HG03025 (cell line): Measurements from ENCODE around the gene NT5DC4.
A peak's percentile ranks its signal among the peaks of the same experiment; 100 is the strongest.

ENCODE experiments used
- ATAC-seq: cut with Tn5 transposase; IDR thresholded peaks from one replicate; pipeline ENCODE4 v1.9.1; 2021; ENCODE audit warnings: mild to moderate bottlenecking, moderate library complexity; ENCODE audit not compliant: unreplicated experiment, low FRiP score

Gene NT5DC4

DNA sequence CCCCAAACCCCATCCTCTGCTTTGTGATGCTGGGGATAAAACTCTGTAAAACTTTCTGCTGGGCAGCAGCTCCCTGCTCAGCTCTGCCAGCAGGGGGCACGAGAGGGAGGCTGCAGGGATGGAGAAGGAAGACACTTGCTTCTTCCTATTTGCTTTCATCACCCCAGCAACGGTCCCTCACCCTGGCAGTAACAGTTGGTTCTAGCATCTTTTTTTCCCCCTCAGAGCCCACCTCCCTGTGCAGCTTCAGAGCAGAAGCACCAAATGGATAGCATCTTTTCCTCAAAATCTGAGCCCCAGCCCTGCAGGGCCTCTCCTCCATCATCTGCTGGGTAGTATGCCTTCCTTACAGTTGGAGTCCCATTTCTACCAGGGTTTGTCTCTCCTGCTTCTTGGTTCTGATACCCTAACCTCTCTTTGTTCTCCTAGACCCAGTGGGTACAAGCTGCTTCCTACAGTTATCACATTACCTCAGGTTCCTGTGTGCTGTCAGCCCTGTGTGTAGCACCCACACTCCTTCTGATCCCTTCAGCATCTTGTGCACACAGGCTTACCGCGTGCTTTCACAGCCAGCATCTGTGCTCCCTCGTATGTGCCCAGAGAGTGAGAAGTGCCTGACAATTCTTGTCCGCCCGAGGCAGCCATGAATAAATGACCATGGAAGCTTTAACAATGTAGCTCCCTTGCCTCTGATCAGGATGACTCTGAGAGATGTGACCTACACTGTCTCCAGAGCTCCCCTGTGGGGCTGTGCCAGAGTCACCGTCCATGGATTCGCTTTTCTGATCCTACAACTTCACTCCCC lies 29.1 kb downstream of the NT5DC4 start:
- no peak for ATAC-seq

- no peak for ATAC-seq
These were observed 29.7 kb downstream of the NT5DC4 start for GRCh38 chr2:112750560-112750843.

DNA sequence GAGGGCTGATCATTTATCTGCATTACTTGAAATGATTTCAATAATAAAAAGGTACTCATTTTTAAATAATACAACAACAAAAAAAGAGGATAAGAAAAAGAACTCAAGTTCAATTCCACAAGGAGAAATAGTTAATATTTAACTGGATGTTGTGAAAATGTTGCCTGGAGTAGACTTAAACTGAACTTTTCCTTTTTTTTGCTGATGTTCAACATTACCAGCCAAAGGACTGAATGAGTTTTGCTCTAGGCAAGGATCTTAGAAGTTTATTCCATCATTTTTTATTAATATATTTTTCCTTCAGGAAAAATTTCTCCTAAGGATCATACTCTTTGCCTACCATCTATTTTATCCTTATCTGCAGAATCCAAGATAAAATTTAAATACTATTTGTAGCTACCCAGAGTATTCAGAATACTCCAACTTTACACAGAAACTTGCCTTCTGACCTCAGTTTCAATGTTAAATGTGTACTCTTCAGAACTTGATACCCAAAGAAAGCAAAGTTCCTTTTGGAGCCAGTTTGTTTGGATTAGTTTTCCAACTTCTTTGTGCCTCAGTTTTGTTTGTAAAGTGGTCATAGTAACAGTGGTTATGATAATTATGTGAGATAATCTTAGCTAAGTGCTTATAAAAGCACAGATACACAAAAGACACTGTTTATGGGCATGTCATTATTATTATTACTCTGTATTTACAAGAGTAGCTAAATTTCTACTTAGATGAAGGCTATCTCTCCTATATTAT lies 30.8 kb downstream of the NT5DC4 start:
- ATAC-seq = no peak

GRCh38 chr2:112752667-112753066 lies 31.8 kb downstream of the NT5DC4 start:
- no peak for ATAC-seq

DNA sequence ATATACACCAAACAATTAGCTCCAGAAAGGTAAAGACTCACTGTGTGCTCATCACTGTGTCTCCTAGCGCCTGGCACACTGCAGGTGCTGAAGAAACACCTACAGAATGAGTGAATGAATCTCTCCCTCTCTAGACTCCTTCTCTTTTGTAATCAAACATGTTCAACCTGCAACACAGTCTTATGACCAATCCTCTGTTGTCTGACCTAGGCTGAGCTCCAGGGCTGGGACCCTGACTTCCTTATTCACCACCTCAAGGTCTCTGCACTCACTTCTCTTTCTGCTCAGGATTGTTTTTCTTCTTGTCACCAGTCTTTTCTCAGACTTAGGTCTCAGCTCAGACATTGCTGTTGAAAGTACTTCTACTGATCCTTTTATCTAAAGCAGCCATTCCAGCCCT lies 33.7 kb downstream of the NT5DC4 start:
- ATAC-seq = no peak

- ATAC-seq = no peak
These were observed 34.6 kb downstream of the NT5DC4 start for GRCh38 chr2:112755444-112755843.

DNA sequence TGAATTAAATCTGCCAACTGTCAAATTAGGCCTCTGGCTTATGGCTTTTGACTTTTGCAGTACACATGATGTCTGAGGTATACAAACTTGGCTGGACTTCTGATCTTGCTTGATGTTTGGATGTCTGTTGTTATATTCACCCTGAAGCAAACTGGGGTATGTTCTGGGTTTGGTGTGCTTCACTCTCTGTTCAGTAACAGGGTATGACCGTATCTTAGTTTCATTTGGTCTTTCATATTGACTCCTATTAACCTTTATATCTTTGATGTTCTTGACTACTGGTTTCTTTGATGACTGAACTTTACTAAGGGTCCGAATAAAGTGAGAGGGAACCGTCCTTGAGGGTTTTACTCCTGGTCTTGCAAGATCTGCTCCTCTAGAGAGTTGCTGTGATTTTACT lies 35.4 kb downstream of the NT5DC4 start:
- ATAC-seq = no peak

GRCh38 chr2:112757265-112757664 lies 36.4 kb downstream of the NT5DC4 start:
- no peak for ATAC-seq

DNA sequence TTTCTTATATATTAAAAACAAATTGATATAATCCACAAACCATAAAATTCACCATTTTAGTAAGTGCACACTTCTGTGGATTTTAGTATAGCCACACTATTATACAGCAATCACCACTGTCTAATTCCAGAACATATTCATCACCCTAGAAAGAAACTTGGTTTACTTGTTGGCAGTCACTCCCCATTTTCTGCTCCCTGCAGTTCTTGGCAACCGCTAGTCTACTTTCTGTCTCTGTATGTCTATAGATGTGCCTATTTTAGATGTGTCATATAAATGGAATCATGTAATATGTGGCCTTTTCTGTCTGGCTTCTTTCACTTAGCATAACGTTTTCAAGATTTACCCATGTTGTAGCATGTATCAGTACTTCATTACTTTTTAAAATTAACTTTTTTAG lies 37.9 kb downstream of the NT5DC4 start:
- ATAC-seq = no peak

GRCh38 chr2:112760149-112760548 lies 39.3 kb downstream of the NT5DC4 start:
- ATAC-seq = no peak

DNA sequence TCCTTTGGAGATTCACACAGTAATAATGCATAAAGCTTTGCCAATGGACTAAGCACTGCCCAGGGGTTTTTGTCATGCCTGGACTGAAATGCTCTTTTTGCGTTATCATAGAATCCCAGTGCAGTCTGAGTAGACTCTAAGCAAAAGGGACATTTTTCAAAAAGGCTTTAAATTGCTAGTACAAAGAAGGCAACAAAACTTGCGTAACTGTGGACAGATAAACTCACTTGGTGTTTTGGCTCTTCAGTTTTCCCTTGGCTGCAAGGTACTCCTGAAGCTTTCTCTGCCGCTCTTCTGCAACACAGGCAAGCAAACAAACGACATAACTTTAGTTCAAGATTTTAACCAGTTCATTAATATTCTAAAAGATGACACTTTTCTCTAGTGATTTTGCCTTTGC lies 41.5 kb downstream of the NT5DC4 start:
- no peak for ATAC-seq

DNA sequence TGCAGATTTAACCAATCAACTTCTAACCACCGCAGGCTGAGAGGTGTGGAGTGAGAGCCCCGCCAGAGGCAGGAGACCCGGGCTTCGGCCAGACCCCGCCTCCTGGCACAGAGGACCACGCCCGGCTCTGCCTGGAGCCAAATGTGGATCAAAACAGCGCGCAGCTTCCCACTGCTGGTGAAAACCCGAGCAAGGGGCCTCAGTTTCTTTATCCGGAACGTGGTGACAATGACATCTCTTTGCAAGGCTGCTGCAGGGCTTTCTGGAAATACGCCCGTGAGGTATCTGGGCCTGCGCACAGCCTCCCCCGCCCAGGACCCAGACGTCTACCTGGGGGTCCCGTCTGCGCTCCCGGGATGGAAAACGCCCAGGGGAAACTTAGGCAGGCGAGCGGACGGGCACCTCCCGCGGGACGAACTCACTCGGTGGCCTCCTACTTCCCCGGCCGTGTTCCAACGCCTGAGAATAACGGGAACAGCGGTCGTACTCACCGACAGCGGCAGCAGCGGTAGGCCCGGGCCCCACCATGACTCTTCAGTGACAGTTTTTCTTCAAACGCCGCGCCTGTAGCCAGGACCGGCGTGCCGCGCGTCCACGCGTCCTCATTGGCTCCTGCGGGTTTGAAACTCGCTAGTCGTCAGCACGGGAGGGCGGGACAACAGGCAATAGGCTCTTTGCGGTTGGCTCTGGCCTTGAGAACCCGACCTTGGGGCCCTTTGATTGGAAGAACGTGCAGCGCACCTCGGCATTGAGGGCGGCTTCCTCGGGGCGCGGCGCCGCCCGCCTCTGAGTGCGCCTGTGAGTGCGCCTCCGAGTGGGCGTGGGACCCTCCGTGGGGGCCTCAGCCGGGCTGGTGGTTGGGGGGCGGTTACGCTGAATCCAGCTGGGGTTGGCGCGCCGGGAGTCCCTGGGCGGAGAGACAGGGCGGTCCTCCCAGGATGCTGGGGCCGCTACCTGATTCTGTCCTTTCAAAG lies 43.5 kb downstream of the NT5DC4 start, which contains the start of gene CKAP2L:
CKAP2L (minus strand) TSS at position 539 of the 974 bp plus-strand sequence; CDS start at position 528, 11 bp downstream.
- peak; percentile 96 for ATAC-seq

DNA sequence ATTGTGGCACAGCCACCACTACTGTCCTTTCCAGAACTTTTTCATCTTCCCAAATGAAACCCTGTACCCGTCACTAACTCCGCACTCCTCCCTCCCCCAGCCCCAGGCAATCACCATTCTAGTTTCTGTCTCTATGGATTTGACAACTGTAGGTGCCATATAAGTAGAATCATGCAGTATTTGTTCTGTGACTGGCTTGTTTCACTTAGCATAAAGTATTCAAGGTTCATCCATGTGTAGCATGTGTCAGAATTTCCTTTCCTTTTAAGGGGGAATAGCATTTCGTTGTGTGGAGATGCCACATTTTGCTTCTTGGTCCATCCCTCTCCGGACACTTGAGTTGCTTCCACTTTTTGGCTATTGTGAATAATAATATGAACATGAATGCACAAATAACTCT lies 44.4 kb downstream of the NT5DC4 start:
- no peak for ATAC-seq

DNA sequence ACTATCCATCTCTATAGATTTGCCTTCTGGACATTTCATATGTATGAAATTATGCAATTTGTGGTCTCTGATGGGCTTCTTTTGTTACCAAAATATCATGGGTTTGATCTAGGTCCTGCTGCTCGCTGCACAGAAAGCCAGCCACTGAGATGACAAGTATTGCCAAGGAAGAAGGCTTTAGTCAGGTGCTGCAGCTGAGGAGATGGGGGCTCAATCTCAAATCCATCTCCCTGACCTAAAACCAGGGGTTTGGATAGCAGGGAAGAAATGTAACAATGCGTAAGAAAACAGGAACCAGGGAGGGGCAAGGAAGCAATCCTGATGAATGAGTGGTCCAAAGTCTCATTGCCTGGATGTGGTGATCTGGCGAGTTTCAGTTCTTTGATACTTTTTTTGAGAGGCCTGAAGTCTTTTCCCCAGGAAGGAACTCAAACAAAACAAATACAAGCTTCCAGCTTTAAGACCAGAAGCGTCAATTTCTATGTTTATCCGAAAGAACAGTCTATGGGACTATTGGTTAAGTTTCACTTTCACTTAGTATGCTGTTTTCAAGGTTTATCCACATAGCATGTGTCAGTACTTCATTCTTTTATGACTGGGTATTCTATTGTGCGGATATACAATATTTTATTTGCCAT lies 47.0 kb downstream of the NT5DC4 start:
- ATAC-seq = no peak

GRCh38 chr2:112768432-112768831 lies 47.6 kb downstream of the NT5DC4 start:
- no peak for ATAC-seq

DNA sequence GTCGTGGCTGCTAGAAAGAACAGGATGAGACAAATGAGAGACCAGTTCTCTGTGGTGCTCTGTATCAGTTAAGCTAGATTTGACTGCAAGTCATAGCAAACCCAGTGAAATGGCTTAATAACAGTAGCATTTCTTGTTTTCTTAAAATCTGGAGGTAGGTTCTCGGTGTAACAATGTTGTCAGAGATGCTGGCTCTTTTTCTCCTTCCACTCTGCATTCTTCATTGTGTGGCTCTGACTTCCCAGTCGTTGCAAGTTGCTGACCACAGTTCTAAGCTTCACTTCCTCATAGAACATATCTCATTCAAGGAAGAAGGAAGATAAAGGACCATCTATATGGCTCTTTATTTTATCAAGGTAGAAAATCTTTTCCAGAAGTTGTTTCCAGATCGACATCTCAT lies 51.5 kb downstream of the NT5DC4 start:
- no peak for ATAC-seq

DNA sequence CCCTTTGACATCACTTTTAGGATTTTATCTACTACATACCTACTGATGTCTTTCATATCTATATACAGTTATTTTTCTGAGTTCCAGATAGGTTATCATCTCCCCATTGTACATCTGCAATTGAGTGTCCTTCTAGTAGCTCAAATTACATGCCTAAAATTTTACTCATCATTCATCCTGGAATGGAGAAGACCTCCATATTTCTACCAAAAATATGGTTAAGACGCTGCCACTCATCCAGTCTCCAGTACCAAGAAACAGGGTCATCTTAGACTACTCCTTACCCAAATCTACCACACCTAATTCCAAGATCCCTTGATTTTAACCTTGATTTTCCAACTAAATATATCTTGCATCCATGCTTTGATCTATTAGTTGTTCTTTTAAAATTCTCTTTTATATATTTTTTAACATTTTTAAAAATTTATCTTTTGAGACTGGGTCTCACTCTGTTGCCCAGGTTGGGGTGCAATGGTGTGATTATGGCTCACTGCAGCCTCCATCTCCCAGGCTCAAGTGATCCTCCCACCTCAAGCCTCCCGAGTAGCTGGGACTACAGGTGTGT lies 52.2 kb downstream of the NT5DC4 start:
- no peak for ATAC-seq

- no peak for ATAC-seq
These were observed 52.7 kb downstream of the NT5DC4 start for GRCh38 chr2:112773556-112773955.

DNA sequence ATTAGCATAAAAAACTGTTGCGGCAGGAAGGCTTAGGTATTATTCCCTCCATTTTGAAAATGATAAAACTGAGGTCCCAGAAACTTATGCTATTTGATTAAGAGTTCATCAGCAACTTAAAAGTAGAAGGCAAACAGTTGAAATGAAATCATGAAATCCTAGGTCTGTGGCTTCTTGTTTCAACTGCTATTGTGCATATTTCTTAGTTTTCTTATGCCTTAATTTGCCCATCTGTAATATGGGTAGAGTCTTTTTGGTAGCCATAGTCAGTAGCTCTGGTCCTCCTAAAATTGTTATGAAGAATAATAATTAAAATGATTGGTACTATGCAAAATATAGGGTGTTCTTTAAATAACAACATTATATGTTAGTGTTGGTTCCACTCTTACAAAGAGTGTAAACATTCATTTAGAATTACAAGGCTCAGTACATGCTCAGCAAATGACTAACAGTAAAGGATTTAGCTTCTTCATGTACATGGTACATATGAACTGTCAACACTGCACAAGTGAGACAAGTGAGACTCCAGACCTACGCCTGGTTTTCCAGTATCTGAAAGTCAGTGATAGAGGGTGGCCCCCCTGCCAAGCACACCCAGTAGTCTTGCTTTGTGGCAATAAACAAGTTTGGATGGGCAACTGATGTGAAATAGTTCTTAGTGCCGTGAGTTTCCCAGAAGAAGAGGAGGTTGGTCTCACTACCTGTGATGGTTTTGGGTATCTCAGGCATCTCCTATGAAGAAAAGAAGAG lies 53.9 kb downstream of the NT5DC4 start:
- no peak for ATAC-seq
